Hippocampal formation (tissue), 2 donors: Measurements from ENCODE around the gene PRDX4.
"Not testable (repeated sequence)": the region's sequence is repeated elsewhere in the genome, so short reads cannot be mapped to it uniquely, and the experiment has no call there.

ENCODE experiments used
- DNase-seq, 2 donors: peaks; one replicate each; lab custom pipeline; 2025; lab: John Stamatoyannopoulos, UW

PRDX4 gene

GRCh38 chrX:23673108-23673507 lies 5.8 kb downstream of the PRDX4 start:
- no peak for DNase-seq

GRCh38 chrX:23676486-23676885 lies 9.2 kb downstream of the PRDX4 start:
- DNase-seq = not testable (repeated sequence)

- no peak for DNase-seq
Measured at GRCh38 chrX:23692166-23692565, 24.9 kb downstream of the PRDX4 start.

DNA sequence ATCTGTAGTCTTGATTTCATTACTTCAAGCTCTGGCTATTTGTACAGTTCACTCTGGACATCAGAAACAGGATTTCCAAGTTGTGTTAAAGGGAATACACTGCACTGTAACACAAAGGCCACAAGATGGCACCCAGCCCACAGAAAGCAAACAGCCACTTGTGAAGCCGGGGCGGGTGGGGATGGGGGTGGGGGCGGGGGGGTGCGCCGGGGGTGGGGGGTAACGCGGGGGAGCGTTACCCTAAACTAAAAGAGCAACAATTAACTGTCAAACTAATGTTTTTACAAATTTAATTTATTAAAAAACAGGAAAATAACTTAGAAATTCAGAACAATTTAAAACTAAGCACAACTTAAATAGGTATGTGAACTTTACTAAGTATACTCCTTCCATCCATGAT lies 27.3 kb downstream of the PRDX4 start:
- peak; percentile 1 to 10 for DNase-seq

DNA sequence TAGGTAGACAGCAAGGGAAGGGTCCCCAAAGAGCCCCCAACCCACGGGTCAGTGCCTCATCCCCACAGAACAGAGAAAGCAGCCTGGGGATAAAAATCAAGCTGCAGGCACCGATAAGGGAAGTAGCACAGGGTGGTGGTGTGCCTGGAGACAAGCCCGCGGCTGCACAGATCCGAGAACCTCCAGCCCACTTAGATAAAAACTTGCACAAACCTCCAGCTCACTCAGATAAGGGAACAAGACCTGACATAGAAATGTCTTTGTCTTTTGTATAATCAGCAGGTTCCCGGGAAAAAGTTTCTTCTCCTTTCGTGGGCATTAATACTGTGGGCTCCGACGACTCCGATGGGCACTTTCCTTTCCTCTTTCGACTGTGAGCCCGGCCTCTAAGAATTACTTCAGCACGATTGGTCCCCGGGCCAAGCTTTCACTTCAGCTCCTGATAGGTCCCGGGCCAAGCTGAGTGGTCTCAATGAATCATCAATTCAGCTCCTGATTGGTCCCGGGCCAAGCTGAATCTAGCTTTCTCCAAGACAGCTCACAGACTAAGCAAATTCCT lies 32.4 kb downstream of the PRDX4 start:
- DNase-seq = no peak

- no peak for DNase-seq
Measured at GRCh38 chrX:23704673-23705206, 37.4 kb downstream of the PRDX4 start.

GRCh38 chrX:23705235-23705634 lies 37.9 kb downstream of the PRDX4 start:
- DNase-seq = no peak

DNA sequence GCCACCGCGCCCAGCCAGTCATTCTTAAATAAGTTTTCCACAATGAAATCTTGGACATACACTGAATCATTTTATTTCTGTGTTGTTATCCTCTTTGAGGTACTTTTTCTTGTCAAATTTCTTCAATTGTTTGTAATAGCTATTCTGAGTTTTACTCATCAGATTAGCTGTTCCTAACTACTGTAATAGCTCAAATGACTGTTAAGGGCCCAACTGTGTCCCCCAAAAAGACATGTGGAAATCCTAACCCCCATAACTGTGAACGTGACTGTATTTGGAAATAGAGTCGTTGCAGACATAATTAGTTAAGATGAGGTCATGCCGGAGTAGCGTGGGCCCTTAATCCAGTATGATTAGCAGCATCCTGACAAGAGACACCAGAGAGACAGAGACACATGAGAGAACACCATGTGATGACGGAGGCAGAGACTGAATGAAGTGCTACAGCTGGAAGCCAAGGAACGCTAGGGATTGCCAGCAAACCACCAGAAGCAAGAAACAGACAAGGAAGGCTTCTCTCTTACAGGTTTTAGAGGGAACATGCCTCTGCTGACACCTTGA lies 52.9 kb downstream of the PRDX4 start:
- DNase-seq = no peak

GRCh38 chrX:23726191-23726590 lies 58.9 kb downstream of the PRDX4 start:
- DNase-seq = no peak

- no peak for DNase-seq
Measured at GRCh38 chrX:23727206-23727605, 59.9 kb downstream of the PRDX4 start.

- no peak for DNase-seq
Measured at GRCh38 chrX:23729214-23729613, 61.9 kb downstream of the PRDX4 start.

DNA sequence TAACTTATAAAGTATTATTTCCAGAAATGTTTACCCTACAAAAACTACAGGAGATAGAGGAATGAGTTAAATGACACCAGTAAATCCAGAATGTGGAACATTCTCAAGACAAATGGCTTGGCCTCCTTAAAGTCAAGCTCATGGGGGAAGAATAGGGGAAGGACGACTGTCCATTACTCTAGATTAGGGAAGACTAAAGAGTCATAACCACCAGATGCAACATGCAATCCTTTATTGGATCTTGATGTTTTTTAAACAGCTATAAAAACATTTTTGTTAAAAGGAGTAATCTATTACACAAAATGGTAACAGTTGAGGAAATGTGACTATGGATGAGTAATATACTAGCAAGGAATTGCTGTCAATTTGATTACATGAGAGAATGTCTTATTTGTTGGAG lies 64.7 kb downstream of the PRDX4 start:
- DNase-seq = no peak

GRCh38 chrX:23732704-23733103 lies 65.4 kb downstream of the PRDX4 start:
- no peak for DNase-seq
